ENCODE measurements around the gene NANOS2. TPM values are rescaled to one million over a fixed set of nuclear protein-coding genes. Genes with fewer than 3 reads are reported as not detected.

Gene NANOS2
- total and polyA plus RNA-seq, 9 of the 15 experiments (the other 6 are each of a cell fraction or from before 2014, with no cell fraction given), result not detected

GRCh38 chr19:45863335-45863839, 51.2 kb downstream of the NANOS2 start (continued):
- no peak for TF ChIP-seq DEAF1 (CRISPR knock-in tag; IDR thresholded peaks at IDR 0.05)
- TF ChIP-seq ZSCAN29 (IDR thresholded peaks at IDR 0.05), result 0 out of 2 replicates have a peak, but pooled peaks have one; percentile 67
- TF ChIP-seq MGA (IDR thresholded peaks at IDR 0.05), result no peak
- TF ChIP-seq CREB5 (CRISPR knock-in tag; IDR thresholded peaks at IDR 0.05), result no peak
- no peak for TF ChIP-seq MED1 (CRISPR knock-in tag; IDR thresholded peaks at IDR 0.05; ENCODE audit: borderline replicate concordance)
- no peak for TF ChIP-seq VEZF1 (CRISPR knock-in tag; IDR thresholded peaks at IDR 0.05)
- TF ChIP-seq MXI1 (IDR thresholded peaks at IDR 0.05; ENCODE audit: low read depth, low read length), result no peak
- TF ChIP-seq ZNF707 (CRISPR knock-in tag; conservative IDR thresholded peaks at IDR 0.05), result no peak
- TF ChIP-seq RBM17 (IDR thresholded peaks at IDR 0.05; ENCODE audit: borderline replicate concordance, low read depth, low read length), result no peak
- no peak for TF ChIP-seq ZNF232 (CRISPR knock-in tag; IDR thresholded peaks at IDR 0.05)
- TF ChIP-seq HNRNPL (IDR thresholded peaks at IDR 0.05; ENCODE audit: low read depth, low read length), result no peak
- TF ChIP-seq ZNF766 (CRISPR knock-in tag; conservative IDR thresholded peaks at IDR 0.05), result peak; percentile 81

All from K562 (cell line).